ENCODE data around the gene PRSS58. TPM values are rescaled to one million over a fixed set of nuclear protein-coding genes. Genes with fewer than 3 reads are reported as not detected.

The PRSS58 gene
- total RNA-seq, 1 donor from 2014 or later, result not detected

DNA sequence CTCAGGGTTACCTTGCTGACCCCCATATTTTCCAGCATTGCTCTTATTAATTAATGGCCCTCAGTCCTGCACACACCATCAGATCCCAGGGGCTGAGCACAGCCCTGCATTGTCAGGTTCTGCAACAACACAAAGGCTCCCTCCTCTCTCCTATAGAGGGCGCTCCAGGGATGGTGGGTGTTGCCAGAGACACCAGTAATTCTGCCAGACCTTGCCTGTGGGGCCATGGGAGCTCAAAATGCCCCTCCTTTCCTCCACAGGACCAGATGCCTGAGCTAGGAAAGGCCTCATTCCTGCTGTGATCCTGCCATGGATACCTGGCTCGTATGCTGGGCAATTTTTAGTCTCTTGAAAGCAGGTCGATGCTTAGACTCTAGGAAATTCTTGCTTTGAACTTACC, 42.8 kb upstream of the PRSS58 start:
- TF ChIP-seq, protein P1, sequence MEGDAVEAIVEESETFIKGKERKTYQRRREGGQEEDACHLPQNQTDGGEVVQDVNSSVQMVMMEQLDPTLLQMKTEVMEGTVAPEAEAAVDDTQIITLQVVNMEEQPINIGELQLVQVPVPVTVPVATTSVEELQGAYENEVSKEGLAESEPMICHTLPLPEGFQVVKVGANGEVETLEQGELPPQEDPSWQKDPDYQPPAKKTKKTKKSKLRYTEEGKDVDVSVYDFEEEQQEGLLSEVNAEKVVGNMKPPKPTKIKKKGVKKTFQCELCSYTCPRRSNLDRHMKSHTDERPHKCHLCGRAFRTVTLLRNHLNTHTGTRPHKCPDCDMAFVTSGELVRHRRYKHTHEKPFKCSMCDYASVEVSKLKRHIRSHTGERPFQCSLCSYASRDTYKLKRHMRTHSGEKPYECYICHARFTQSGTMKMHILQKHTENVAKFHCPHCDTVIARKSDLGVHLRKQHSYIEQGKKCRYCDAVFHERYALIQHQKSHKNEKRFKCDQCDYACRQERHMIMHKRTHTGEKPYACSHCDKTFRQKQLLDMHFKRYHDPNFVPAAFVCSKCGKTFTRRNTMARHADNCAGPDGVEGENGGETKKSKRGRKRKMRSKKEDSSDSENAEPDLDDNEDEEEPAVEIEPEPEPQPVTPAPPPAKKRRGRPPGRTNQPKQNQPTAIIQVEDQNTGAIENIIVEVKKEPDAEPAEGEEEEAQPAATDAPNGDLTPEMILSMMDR (IDR thresholded peaks at IDR 0.05; ENCODE audit: unreplicated experiment), result no peak
- Mint-ChIP-seq H3K4me1 (no peaks in the 10 kb centered on the region), H3K27me3 (ENCODE audit: low read depth) (peaks cover 23% of the 10 kb centered on the region), H3K36me3 (no peaks in the 10 kb centered on the region), H3K4me3 (no peak overlapping the region), H3K27ac (no peak overlapping the region), H3K9me3 (no peaks in the 10 kb centered on the region)
- DNase-seq (ENCODE audit: low spot score in 2 of 2, unreplicated experiment in 2 of 2), result no peak

DNA sequence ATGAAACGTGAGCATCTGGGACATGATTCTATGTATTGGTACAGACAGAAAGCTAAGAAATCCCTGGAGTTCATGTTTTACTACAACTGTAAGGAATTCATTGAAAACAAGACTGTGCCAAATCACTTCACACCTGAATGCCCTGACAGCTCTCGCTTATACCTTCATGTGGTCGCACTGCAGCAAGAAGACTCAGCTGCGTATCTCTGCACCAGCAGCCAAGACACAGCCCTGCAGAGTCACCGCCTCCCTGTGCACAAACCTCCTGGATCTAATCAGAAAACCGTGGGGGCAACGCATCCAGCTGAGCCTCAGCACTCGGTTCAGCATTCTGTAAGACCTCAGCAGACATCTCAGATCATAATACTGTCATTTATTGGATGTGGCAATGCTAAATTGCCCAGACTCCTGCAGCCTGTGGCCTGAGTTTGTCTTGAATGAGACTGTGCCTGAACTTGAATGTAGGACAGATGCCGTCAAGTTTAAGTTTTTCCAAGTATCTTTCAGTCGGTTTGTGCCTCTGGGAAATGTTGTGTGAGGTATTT, 41.5 kb upstream of the PRSS58 start:
- TF ChIP-seq, protein P1 (IDR thresholded peaks at IDR 0.05; ENCODE audit: unreplicated experiment), result no peak
- Mint-ChIP-seq H3K27me3 (ENCODE audit: low read depth) (peaks cover 16% of the 10 kb centered on the region), H3K27ac (no peak overlapping the region), H3K4me1 (no peaks in the 10 kb centered on the region), H3K36me3 (no peaks in the 10 kb centered on the region), H3K4me3 (no peak overlapping the region), H3K9me3 (no peaks in the 10 kb centered on the region)
- DNase-seq (ENCODE audit: low spot score in 2 of 2, unreplicated experiment in 2 of 2), result no peak

DNA sequence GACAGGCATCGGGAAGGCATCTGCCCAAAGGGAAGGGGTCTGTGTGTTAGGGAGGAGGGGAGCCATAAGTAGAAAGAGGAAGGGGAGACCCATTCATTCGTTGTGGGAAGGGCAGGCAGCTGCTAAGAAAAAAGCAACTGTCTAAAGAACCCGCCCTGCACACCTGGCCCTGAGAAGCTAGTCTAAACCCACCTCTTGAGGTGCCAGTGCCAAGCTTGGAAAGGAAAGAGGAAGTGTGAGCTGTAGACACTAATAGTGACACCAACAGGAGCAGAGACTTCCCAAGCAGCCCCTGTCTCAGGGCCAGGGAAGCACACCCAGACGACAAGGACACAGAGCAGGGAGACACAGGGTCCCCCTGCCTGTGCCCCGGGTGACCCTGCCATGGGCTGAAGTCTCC, 40.8 kb upstream of the PRSS58 start:
- Mint-ChIP-seq H3K4me1 (no peaks in the 10 kb centered on the region), H3K4me3 (no peak overlapping the region), H3K36me3 (no peaks in the 10 kb centered on the region), H3K27ac (no peak overlapping the region), H3K9me3 (no peaks in the 10 kb centered on the region), H3K27me3 (ENCODE audit: low read depth) (peaks cover 16% of the 10 kb centered on the region)
- TF ChIP-seq, protein P1 (IDR thresholded peaks at IDR 0.05; ENCODE audit: unreplicated experiment), result no peak
- no peak for DNase-seq (ENCODE audit: low spot score in 2 of 2, unreplicated experiment in 2 of 2)

DNA sequence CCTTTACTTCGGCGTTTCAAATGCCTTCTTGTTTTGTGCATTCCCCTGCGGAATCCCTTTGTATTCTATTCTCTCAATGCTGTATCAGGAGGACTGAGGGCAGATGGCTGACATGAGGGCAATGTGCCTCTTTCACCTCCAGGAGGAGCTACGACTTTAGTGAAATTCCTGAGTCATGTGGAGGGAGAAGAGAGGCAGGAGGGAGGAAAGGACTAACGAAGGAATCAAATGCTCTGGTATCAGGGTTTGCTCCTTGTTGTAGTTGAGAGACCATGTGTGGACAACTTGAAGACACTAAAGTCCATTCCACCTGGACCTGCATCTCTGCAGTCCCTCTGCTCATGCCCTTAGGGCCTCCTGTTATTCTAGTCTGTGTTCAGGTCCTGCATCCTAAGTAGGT, 40.2 kb upstream of the PRSS58 start:
- Mint-ChIP-seq H3K36me3 (no peaks in the 10 kb centered on the region), H3K4me3 (no peak overlapping the region), H3K27ac (no peak overlapping the region), H3K9me3 (no peaks in the 10 kb centered on the region), H3K4me1 (no peaks in the 10 kb centered on the region), H3K27me3 (ENCODE audit: low read depth) (peaks cover 19% of the 10 kb centered on the region)
- DNase-seq (ENCODE audit: low spot score in 2 of 2, unreplicated experiment in 2 of 2), result no peak
- TF ChIP-seq, protein P1 (IDR thresholded peaks at IDR 0.05; ENCODE audit: unreplicated experiment), result no peak

DNA sequence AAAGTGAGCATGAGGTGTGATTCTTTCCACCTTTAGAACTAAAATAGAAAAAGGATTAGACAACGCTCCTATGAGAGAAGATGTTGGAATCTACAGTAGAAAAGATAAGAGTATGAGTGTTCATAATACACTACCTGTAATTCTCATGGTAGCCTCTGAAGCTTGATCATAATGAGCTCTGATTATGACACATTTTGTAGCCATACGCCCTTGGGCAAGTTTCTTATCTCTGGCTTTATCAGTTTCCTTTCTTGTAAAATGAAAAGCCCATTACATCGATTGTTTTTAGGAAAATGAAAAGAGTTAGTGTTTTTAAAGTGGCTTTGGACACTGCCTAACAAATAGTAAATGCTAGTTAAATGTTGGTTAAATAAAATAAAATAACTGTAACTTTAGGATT, 22.4 kb upstream of the PRSS58 start:
- peaks cover 27% of the 10 kb centered on the region for H3K27me3 Mint-ChIP-seq (ENCODE audit: low read depth)
- H3K9me3 Mint-ChIP-seq, result peaks cover 20% of the 10 kb centered on the region
- H3K36me3 Mint-ChIP-seq, result no peaks in the 10 kb centered on the region
- H3K4me1 Mint-ChIP-seq, result no peaks in the 10 kb centered on the region
- TF ChIP-seq, protein P1 (IDR thresholded peaks at IDR 0.05; ENCODE audit: unreplicated experiment), result no peak
- no peak overlapping the region for H3K4me3 Mint-ChIP-seq
- no peak overlapping the region for H3K27ac Mint-ChIP-seq
- DNase-seq (ENCODE audit: low spot score in 2 of 2, unreplicated experiment in 2 of 2), result no peak

DNA sequence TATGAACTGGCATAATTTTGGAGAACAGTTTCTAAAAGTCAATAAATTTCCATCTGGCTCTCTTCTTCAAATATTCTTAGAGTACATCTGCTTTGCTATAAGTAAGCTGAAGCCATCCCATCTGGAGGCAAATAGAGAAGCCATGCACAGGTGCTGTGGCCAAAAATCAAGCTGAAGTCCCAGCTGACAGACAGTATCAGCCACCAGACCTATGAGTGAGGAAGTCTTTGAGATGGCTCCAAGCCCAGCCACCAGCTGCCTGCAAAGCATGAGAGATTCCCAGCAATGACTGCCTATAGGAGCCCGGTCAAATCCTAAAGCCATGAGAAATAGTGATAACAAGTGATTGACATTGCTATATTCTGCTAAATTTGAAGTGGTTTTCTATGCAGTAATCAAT, 21.7 kb upstream of the PRSS58 start:
- TF ChIP-seq, protein P1 (IDR thresholded peaks at IDR 0.05; ENCODE audit: unreplicated experiment), result no peak
- H3K9me3 Mint-ChIP-seq, result peaks cover 25% of the 10 kb centered on the region
- peaks cover 25% of the 10 kb centered on the region for H3K27me3 Mint-ChIP-seq (ENCODE audit: low read depth)
- H3K27ac Mint-ChIP-seq, result no peak overlapping the region
- DNase-seq (ENCODE audit: low spot score in 2 of 2, unreplicated experiment in 2 of 2), result no peak
- no peaks in the 10 kb centered on the region for H3K36me3 Mint-ChIP-seq
- H3K4me1 Mint-ChIP-seq, result no peaks in the 10 kb centered on the region
- no peak overlapping the region for H3K4me3 Mint-ChIP-seq

Data from mesothelial cell of epicardium (in vitro differentiated cells).